Activated CD4-positive, alpha-beta T cell treated with anti-CD3 and anti-CD28 coated beads, Interleukin-2, Interleukin-6, amounts not matched to agents 100 ng/mL and 50 ng/mL, durations not matched to agents 16 hours and 8 hours (primary cell): Measurements from ENCODE around the gene KPNA4.
"Not testable (repeated sequence)": the region's sequence is repeated elsewhere in the genome, so short reads cannot be mapped to it uniquely, and the experiment has no call there.

Experiments used
- DNase-seq: peaks from one replicate; pipeline ENCODE4 v3.0.0-alpha.2; 2020

The KPNA4 gene

GRCh38 chr3:160565442-160566403 lies at the start of gene KPNA4:
TSS of gene KPNA4 (minus strand) at chr3:160565571. CDS start at chr3:160565282, 289 bp downstream.
- DNase-seq, result peak; percentile 98

- DNase-seq, result no peak
Measured at GRCh38 chr3:160613661-160614060, 48.3 kb upstream of the KPNA4 start.

GRCh38 chr3:160612386-160613075 lies 47.2 kb upstream of the KPNA4 start:
- DNase-seq, result no peak

DNA sequence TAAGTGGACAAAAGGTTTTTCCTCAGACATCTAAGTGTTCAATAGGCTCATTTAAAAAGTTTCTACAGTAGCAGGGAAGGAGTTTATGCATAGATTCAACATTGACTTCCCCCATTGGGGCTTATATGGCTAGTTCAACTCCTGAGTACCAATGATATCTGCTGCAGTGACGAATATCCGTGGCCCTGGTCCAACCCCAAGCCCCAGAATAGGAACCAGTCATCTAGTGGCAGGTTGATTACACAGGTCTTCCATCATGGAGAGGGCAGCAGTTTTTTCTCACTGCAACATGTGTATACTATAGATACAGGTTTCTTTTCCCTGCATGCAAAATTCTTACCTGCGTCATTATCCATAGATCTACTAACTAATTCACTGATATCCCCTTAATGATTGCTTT lies 45.8 kb upstream of the KPNA4 start:
- DNase-seq, result no peak

- no peak for DNase-seq
Measured at GRCh38 chr3:160608870-160609269, 43.5 kb upstream of the KPNA4 start.

GRCh38 chr3:160607826-160608225 lies 42.5 kb upstream of the KPNA4 start:
- no peak for DNase-seq

GRCh38 chr3:160605315-160605714 lies 39.9 kb upstream of the KPNA4 start:
- DNase-seq, result no peak

DNA sequence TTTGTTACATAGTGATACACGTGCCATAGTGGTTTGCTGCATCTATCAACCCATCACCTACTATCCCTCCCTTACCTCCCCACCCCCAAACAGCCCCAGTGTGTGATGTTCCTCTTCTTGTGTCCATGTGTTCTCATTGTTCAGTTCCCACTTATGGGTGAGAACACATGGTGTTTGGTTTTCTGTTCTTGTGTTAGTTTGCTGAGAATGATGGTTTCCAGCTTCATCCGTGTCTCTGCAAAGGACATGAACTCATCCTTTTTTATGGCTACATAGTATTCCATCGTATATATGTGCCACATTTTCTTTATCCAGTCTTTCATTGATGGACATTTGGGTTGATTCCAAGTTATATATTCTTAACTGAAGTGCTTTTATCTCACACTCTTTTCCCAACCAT lies 38.5 kb upstream of the KPNA4 start:
- DNase-seq, result not testable (repeated sequence)

GRCh38 chr3:160602259-160602658 lies 36.9 kb upstream of the KPNA4 start:
- no peak for DNase-seq

- DNase-seq, result no peak
Measured at GRCh38 chr3:160601288-160601687, 35.9 kb upstream of the KPNA4 start.

GRCh38 chr3:160598865-160599264 lies 33.5 kb upstream of the KPNA4 start:
- DNase-seq, result no peak

- no peak for DNase-seq
Measured at GRCh38 chr3:160588023-160588422, 22.7 kb upstream of the KPNA4 start.

- DNase-seq, result no peak
Measured at GRCh38 chr3:160587105-160587504, 21.7 kb upstream of the KPNA4 start.

- no peak for DNase-seq
Measured at GRCh38 chr3:160586679-160587078, 21.3 kb upstream of the KPNA4 start.

- DNase-seq, result no peak
Measured at GRCh38 chr3:160583451-160583850, 18.1 kb upstream of the KPNA4 start.

DNA sequence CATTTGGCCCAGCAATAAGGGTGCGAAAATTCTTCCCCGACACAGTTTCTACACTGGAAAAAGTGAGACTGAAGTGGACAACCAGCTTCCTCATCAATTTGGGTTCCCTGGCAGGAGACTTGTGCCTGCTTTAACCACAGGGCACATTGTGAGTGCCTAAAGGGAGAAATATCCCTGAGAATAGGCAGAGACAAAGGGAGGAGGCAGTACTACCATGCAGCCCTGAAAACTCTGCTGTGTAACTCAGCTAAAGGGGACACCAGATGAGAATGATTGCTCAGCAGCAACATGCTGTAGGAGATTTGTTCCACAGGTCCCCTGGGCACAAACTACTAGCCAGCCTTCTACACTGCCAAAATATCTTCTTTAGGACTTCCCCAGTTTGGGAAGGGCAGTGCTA lies 15.6 kb upstream of the KPNA4 start:
- DNase-seq, result no peak

GRCh38 chr3:160577556-160578195 lies 12.3 kb upstream of the KPNA4 start:
- DNase-seq, result no peak

GRCh38 chr3:160577093-160577492 lies 11.7 kb upstream of the KPNA4 start:
- DNase-seq, result no peak

GRCh38 chr3:160576621-160577020 lies 11.2 kb upstream of the KPNA4 start:
- no peak for DNase-seq

DNA sequence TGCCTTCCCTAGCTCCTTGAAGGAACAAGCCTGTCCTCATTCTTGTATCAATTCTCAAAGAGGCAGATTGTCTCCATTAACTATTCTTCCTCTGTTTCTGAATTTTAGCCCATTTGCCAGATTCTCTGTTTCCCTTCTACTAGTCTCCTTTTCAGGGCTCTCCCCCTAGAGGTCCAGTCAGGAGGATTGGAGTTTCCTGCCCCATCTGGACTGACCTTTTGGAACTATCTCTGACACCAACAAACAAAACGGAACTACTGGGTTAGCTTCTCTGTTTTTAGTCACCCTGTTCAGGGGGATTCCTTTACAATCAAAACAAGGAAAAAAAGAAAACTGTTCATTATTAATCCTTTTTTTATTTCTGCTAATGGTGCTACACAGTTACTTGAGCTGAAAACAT lies 10.2 kb upstream of the KPNA4 start:
- DNase-seq, result no peak

DNA sequence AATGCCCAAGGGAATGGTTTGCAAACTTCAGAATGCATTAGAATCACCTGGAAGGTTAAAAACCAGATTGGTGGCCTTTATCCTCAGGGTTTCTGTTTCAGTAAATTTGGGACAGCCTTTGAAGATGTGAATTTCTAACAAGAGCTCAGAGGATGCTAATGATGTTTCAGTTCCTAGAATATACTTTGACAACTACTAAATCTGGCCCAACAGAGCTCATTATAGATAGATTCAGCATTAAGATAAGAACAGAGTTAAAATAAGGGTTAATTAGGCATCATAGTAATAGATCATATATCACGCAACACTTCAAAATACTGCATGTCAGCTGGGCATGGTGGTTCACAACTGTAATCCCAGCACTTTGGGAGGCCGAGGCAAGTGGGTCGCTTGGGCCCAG lies 9.3 kb upstream of the KPNA4 start:
- no peak for DNase-seq

DNA sequence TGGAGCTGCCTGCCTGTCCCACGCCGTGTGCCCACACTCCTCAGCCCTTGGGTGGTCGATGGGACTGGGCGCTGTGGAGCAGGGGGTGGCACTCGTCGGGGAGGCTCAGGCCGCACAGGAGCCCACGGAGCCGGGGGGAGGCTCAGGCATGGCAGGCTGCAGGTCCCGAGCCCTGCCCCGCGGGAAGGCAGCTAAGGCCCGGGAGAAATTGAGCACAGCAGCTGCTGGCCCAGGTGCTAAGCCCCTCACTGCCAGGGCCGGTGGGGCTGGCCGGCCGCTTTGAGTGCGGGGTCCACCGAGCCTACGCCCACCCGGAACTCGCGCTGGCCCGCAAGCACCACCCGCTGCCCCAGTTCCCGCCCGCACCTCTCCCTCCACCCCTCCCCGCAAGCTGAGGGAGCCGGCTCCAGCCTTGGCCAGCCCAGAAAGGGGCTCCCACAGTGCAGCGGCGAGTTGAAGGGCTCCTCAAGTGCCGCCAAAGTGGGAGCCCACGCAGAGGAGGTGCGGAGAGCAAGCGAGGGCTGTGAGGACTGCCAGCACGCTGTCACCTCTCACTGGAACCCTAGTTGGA lies 8.7 kb upstream of the KPNA4 start:
- not testable (repeated sequence) for DNase-seq
